H1 (cell line): ENCODE results near the gene PWP2. TPM values are rescaled to one million over a fixed set of nuclear protein-coding genes. Genes with fewer than 3 reads are reported as not detected.

Experiments
- CTCF ChIA-PET: fragments of 300-600 bp; sonication (Branson Sonifier 250); formaldehyde crosslinking; loops from one replicate; lab custom pipeline; 2021; ENCODE audit not compliant: partially characterized antibody; lab: Charles Lee
- POLR2A ChIA-PET: fragments of 300-600 bp; sonication (Branson Sonifier 250); formaldehyde crosslinking; loops from one replicate; lab custom pipeline; 2021; ENCODE audit warnings: inconsistent platforms; ENCODE audit not compliant: partially characterized antibody; lab: Charles Lee
- DNase-seq, 2 experiments: peaks; one replicate each; pipeline versions ENCODE4 v3.0.0 to v3.0.0-alpha.2; 2010 to 2022; ENCODE audit warnings: low spot score in 2 of 2, low read depth in 1 of 2, mixed read lengths in 1 of 2
- FAIRE-seq: peaks from 2 replicates; lab custom pipeline; 2011; peaks lifted over from hg19 to GRCh38; lab: Jason Lieb, UNC
- H2AFZ ChIP-seq: 2 replicates; pipeline ENCODE4 v1.8.1; 2012; ENCODE audit warnings: low read length, inconsistent platforms
- H2AK5ac ChIP-seq: 2 replicates; pipeline ENCODE4 v1.6.1; 2013; ENCODE audit warnings: low read depth, low read length
- H2BK120ac ChIP-seq: replicated peaks from 2 replicates; pipeline ENCODE3; 2013; ENCODE audit warnings: low read depth, low read length, inconsistent platforms
- H2BK12ac ChIP-seq: 2 replicates; pipeline ENCODE4 v1.6.1; 2013; ENCODE audit warnings: low read depth, low read length
- H2BK15ac ChIP-seq: 2 replicates; pipeline ENCODE4 v1.6.1; 2013; ENCODE audit warnings: low read length
- H2BK20ac ChIP-seq: 2 replicates; pipeline ENCODE4 v1.6.1; 2013; ENCODE audit warnings: low read length
- H2BK5ac ChIP-seq: 2 replicates; pipeline ENCODE4 v1.6.1; 2013; ENCODE audit warnings: low read depth, low read length
- H3K14ac ChIP-seq: 2 replicates; pipeline ENCODE4 v1.6.1; 2013; ENCODE audit warnings: inconsistent platforms; ENCODE audit not compliant: insufficient read length
- H3K18ac ChIP-seq: 2 replicates; pipeline ENCODE4 v1.6.1; 2013; ENCODE audit warnings: low read length; ENCODE audit errors: extremely low read depth
- H3K23ac ChIP-seq: 2 replicates; pipeline ENCODE4 v1.6.1; 2013; ENCODE audit warnings: inconsistent platforms; ENCODE audit not compliant: insufficient read length
- H3K23me2 ChIP-seq: 2 replicates; pipeline ENCODE4 v1.6.1; 2013; ENCODE audit warnings: low read depth, low read length
- H3K27ac ChIP-seq: 2 replicates; pipeline ENCODE4 v1.6.1; 2011; ENCODE audit warnings: low read depth, low read length, inconsistent platforms
- H3K27me3 ChIP-seq, 4 experiments: replicated peaks in 1 of 4; 1 replicate in 1 of 4; 2 replicates in 3 of 4; pipeline versions ENCODE4 v1.6.1 to v1.8.1; 2011 to 2013; ENCODE audit warnings: low read length in 3 of 4, mild to moderate bottlenecking in 3 of 4, inconsistent platforms in 2 of 4, mixed read lengths in 2 of 4, moderate library complexity in 1 of 4; ENCODE audit not compliant: control insufficient read depth in 3 of 4, insufficient read depth in 3 of 4; ENCODE audit errors: extremely low read depth in 1 of 4
- H3K36me3 ChIP-seq, 4 experiments: 2 replicates each; pipeline versions ENCODE4 v1.6.1 to v1.8.1; 2011 to 2013; ENCODE audit warnings: mild to moderate bottlenecking in 4 of 4, low read length in 3 of 4, moderate library complexity in 2 of 4, control low read depth in 1 of 4, inconsistent platforms in 1 of 4; ENCODE audit not compliant: insufficient read depth in 4 of 4, control insufficient read depth in 2 of 4
- H3K4ac ChIP-seq: replicated peaks from 2 replicates; pipeline ENCODE3; 2013; ENCODE audit warnings: low read length, low read depth, mixed read lengths, inconsistent platforms; ENCODE audit not compliant: insufficient read length
- H3K4me1 ChIP-seq, 4 experiments: replicated peaks in 1 of 4; 1 replicate in 1 of 4; 2 replicates in 3 of 4; pipeline versions ENCODE4 v1.6.1 to v1.8.1; 2011 to 2013; ENCODE audit warnings: low read length in 3 of 4, inconsistent platforms in 2 of 4, mixed read lengths in 1 of 4; ENCODE audit not compliant: insufficient read depth in 4 of 4, control insufficient read depth in 3 of 4
- H3K4me2 ChIP-seq, 2 experiments: 2 replicates each; pipeline versions ENCODE4 v1.6.1 to v1.8.1; 2011 to 2013; ENCODE audit warnings: low read depth in 2 of 2, low read length in 2 of 2, control low read depth in 1 of 2, inconsistent platforms in 1 of 2, mild to moderate bottlenecking in 1 of 2; ENCODE audit not compliant: insufficient read depth in 1 of 2
- H3K4me3 ChIP-seq, 4 experiments: fragments of 200-600, 300-600 bp in 1 of 4; sonication (generic), shearing (Covaris generic), sonication (Bioruptor Twin) in 1 of 4; 2 replicates each; pipeline versions ENCODE4 v1.5.1 to v1.8.1; 2011 to 2016; ENCODE audit warnings: low read length in 4 of 4, low read depth in 3 of 4, control low read depth in 2 of 4, inconsistent platforms in 2 of 4, mild to moderate bottlenecking in 2 of 4, mixed read lengths in 1 of 4, moderate library complexity in 1 of 4; ENCODE audit not compliant: insufficient read depth in 2 of 4; ENCODE audit errors: extremely low read depth in 1 of 4
- H3K56ac ChIP-seq: replicated peaks from 2 replicates; pipeline ENCODE3; 2013; ENCODE audit warnings: low read depth, mild to moderate bottlenecking, mixed read lengths, low read length, inconsistent platforms; ENCODE audit not compliant: insufficient read length
- H3K79me1 ChIP-seq: 2 replicates; pipeline ENCODE4 v1.6.1; 2013; ENCODE audit warnings: low read depth, low read length, control low read depth
- H3K79me2 ChIP-seq, 2 experiments: 2 replicates each; pipeline versions ENCODE4 v1.6.1 to v1.8.1; 2012 to 2013; ENCODE audit warnings: low read length in 2 of 2, mild to moderate bottlenecking in 2 of 2, inconsistent platforms in 1 of 2; ENCODE audit not compliant: insufficient read depth in 2 of 2, control insufficient read depth in 1 of 2
- H3K9ac ChIP-seq, 4 experiments: replicated peaks in 1 of 4; 1 replicate in 1 of 4; 2 replicates in 3 of 4; pipeline versions ENCODE4 v1.6.1 to v1.8.1; 2011 to 2013; ENCODE audit warnings: low read depth in 3 of 4, low read length in 3 of 4, control low read depth in 2 of 4, mild to moderate bottlenecking in 2 of 4, moderate library complexity in 2 of 4, inconsistent platforms in 1 of 4; ENCODE audit errors: extremely low read depth in 1 of 4
- H3K9me3 ChIP-seq, 2 experiments: 2 replicates each; pipeline versions ENCODE4 v1.6.1 to v1.8.1; 2012 to 2013; ENCODE audit warnings: mild to moderate bottlenecking in 2 of 2, moderate library complexity in 2 of 2, control low read depth in 1 of 2, inconsistent platforms in 1 of 2, low read depth in 1 of 2, low read length in 1 of 2, mixed read lengths in 1 of 2; ENCODE audit not compliant: insufficient read depth in 2 of 2
- H4K20me1 ChIP-seq, 2 experiments: replicated peaks in 1 of 2; 2 replicates each; pipeline versions ENCODE3 to v1.8.1; 2011 to 2013; ENCODE audit warnings: inconsistent platforms in 2 of 2, low read length in 2 of 2, mild to moderate bottlenecking in 1 of 2; ENCODE audit not compliant: insufficient read depth in 2 of 2, control insufficient read depth in 1 of 2
- H4K5ac ChIP-seq: 2 replicates; pipeline ENCODE4 v1.6.1; 2013; ENCODE audit warnings: low read length, low read depth, mixed read lengths, inconsistent platforms; ENCODE audit not compliant: insufficient read length
- H4K8ac ChIP-seq: 2 replicates; pipeline ENCODE4 v1.8.0; 2013; ENCODE audit warnings: mild to moderate bottlenecking, moderate library complexity, low read length, inconsistent platforms; ENCODE audit not compliant: insufficient read depth; ENCODE audit errors: extremely low read depth
- H4K91ac ChIP-seq: replicated peaks from 2 replicates; pipeline ENCODE3; 2013; ENCODE audit warnings: low read length, mixed read lengths, inconsistent platforms; ENCODE audit not compliant: insufficient read length
- ASH2L ChIP-seq: fragments of 200-600, 300-600 bp; sonication (generic); IDR thresholded peaks from one replicate; pipeline ENCODE4 v1.7.1; 2017; ENCODE audit warnings: low read length
- BACH1 ChIP-seq: IDR thresholded peaks from 2 replicates; pipeline ENCODE4 v1.6.1; 2012; ENCODE audit warnings: low read length, improper control_type of control experiment
- BCL11A ChIP-seq, 2 experiments: IDR thresholded peaks; one replicate each; pipeline ENCODE4 v1.6.1; 2011; ENCODE audit warnings: low read depth in 2 of 2, low read length in 2 of 2, mild to moderate bottlenecking in 2 of 2
- CEBPB ChIP-seq: IDR thresholded peaks from 2 replicates; pipeline ENCODE4 v1.6.1; 2012; ENCODE audit warnings: low read depth, low read length
- CHD1 ChIP-seq: IDR thresholded peaks from 2 replicates; pipeline ENCODE4 v1.6.1; 2012; ENCODE audit warnings: low read depth, low read length, improper control_type of control experiment
- GTF2F1 ChIP-seq: IDR thresholded peaks from 2 replicates; pipeline ENCODE4 v1.6.1; 2012; ENCODE audit warnings: low read depth, low read length, improper control_type of control experiment, borderline replicate concordance
- KDM5A ChIP-seq: fragments of 200-600 bp; IDR thresholded peaks from 2 replicates; pipeline ENCODE4 v1.7.1; 2012; ENCODE audit warnings: mild to moderate bottlenecking, low read length, inconsistent platforms, mixed read lengths
- NANOG ChIP-seq: IDR thresholded peaks from 2 replicates; pipeline ENCODE4 v1.6.1; 2011; ENCODE audit warnings: low read length, low read depth, mild to moderate bottlenecking, inconsistent platforms; ENCODE audit not compliant: insufficient read depth, poor library complexity, severe bottlenecking
- RNF2 ChIP-seq: fragments of 200-900, 300-1000 bp; sonication (generic); IDR thresholded peaks from 2 replicates; pipeline ENCODE4 v1.7.1; 2016; ENCODE audit warnings: borderline replicate concordance, low read depth, mild to moderate bottlenecking, antibody characterized with exemption, low read length; ENCODE audit not compliant: poor library complexity, severe bottlenecking; ENCODE audit errors: missing control alignments
- RXRA ChIP-seq: IDR thresholded peaks from 2 replicates; pipeline ENCODE4 v1.6.1; 2011; ENCODE audit warnings: low read depth, mild to moderate bottlenecking, low read length, moderate library complexity; ENCODE audit not compliant: insufficient read depth
- YY1 ChIP-seq: IDR thresholded peaks from 2 replicates; pipeline ENCODE4 v1.6.1; 2011; ENCODE audit warnings: low read depth, mild to moderate bottlenecking, low read length
- ZNF274 ChIP-seq: IDR thresholded peaks from 2 replicates; pipeline ENCODE4 v1.7.0; 2012; ENCODE audit warnings: low read length, borderline replicate concordance; ENCODE audit errors: extremely low read depth
- WGBS, 2 experiments: shearing (Covaris generic) in 1 of 2; methylation state at CpG; one replicate each; pipeline versions ENCODE4 v1.1.6 to v1.1.7; 2013 to 2015; ENCODE audit warnings: low lambda C conversion rate in 2 of 2, mixed read lengths in 2 of 2, inconsistent platforms in 1 of 2, low coverage in 1 of 2, missing lambda C conversion rate in 1 of 2; ENCODE audit not compliant: insufficient replicate concordance in 2 of 2, insufficient coverage in 1 of 2, insufficient read length in 1 of 2; ENCODE audit errors: extremely low coverage in 1 of 2, missing lambda C conversion rate in 1 of 2; 5-methylcytosine and 5-hydroxymethylcytosine counted together
- polyA plus RNA-seq, 7 experiments: library from polyadenylated mRNA; depleted of rRNA in 3 of 7; stranded (reverse) in 5 of 7; unstranded in 2 of 7; fragments of >200 nt in 5 of 7; fragments of 200-250 nt in 2 of 7; gene quantifications; 1 replicate in 5 of 7; 2 replicates in 1 of 7; 4 replicates in 1 of 7; pipeline versions ENCODE4 v1.2.1 to v1.2.3, GENCODE V29; 2011 to 2013; ENCODE audit warnings: missing spikeins in 2 of 7, mixed read lengths in 2 of 7
- total RNA-seq: library from RNA; stranded (reverse); fragmentation: NEBNext Ultra II Directional; extraction: Animal tissue kit (Norgen Biotek cat#: 25700); gene quantifications from 2 replicates; pipeline ENCODE4 v1.2.1, GENCODE V29; 2021

PWP2 gene
- total and polyA plus RNA-seq, 2 of the 8 experiments (the other 6 are each of a cell fraction or from before 2014, with no cell fraction given) = 4.4 to 6.7 TPM

GRCh38 chr21:44082648-44083440 is 24.4 kb upstream of the PWP2 start:
- 91% methylated on average over 24 of the region's 24 CpGs; no CpG with 5 or more reads in 1 of the 2 experiments for WGBS, 2 experiments
- peaks cover 0 to 4% (median 0%) of the 10 kb centered on the region in 4 experiments; a peak in 2 of 7 replicates for H3K4me1 ChIP-seq
- H3K27me3 ChIP-seq = no peaks in the 10 kb centered on the region
- H3K9ac ChIP-seq = no peak overlapping the region
- H2BK5ac ChIP-seq = no peak overlapping the region
- H3K18ac ChIP-seq = no peak overlapping the region
- no peak overlapping the region for H2BK15ac ChIP-seq
- POLR2A ChIA-PET = no interaction called here
- peaks cover 0 to 11% of the 10 kb centered on the region in 2 experiments for H4K20me1 ChIP-seq
- DNase-seq = no peak
- H3K56ac ChIP-seq = no peak overlapping the region
- FAIRE-seq = no peak
- H3K9me3 ChIP-seq = no peaks in the 10 kb centered on the region
- H3K23me2 ChIP-seq = no peaks in the 10 kb centered on the region
- H2BK12ac ChIP-seq = no peak overlapping the region
- no peak overlapping the region for H2BK120ac ChIP-seq
- no peak overlapping the region for H3K4me3 ChIP-seq
- no peak overlapping the region for H2AFZ ChIP-seq
- no peak overlapping the region for H3K23ac ChIP-seq
- H3K79me2 ChIP-seq = no peaks in the 10 kb centered on the region
- H2AK5ac ChIP-seq = no peak overlapping the region
- CTCF ChIA-PET = interaction anchor here (0.8 to 3.8 kb wide), 4 partner anchors 10 to 107 kb away, joined by 3 to 14 read pairs (median 4); no protein-coding TSS in a partner anchor
- no peak overlapping the region for H3K4me2 ChIP-seq
- peaks cover 6% of the 10 kb centered on the region for H3K79me1 ChIP-seq
- no peak overlapping the region for H3K14ac ChIP-seq
- peaks cover 9 to 55% (median 21%) of the 10 kb centered on the region in 4 experiments; a peak in 7 of 8 replicates for H3K36me3 ChIP-seq
- no peak overlapping the region for H4K5ac ChIP-seq
- H4K8ac ChIP-seq = no peak overlapping the region
- no peak overlapping the region for H3K4ac ChIP-seq
- H2BK20ac ChIP-seq = no peak overlapping the region
- H3K27ac ChIP-seq = no peak overlapping the region
- no peak overlapping the region for H4K91ac ChIP-seq
- TF ChIP-seq RNF2 (no peak), BACH1 (no peak), RXRA (no peak), GTF2F1 (no peak), BCL11A (IDR thresholded peaks at IDR 0.05; ENCODE audit: low read depth in 2 of 2, low read length in 2 of 2) (no peak), CHD1 (no peak), ZNF274 (no peak), KDM5A (no peak), YY1 (no peak), CEBPB (no peak), ASH2L (no peak), NANOG (no peak)
